Measurements from ENCODE around the gene SLC1A4. TPM values are rescaled to one million over a fixed set of nuclear protein-coding genes. Genes with fewer than 3 reads are reported as not detected.
A peak's percentile ranks its signal among the peaks of the same experiment; 100 is the strongest.

SLC1A4 gene
- total and polyA plus RNA-seq, 4 experiments from 2014 or later = 1.6 to 10.3 (median 5.1) TPM

DNA sequence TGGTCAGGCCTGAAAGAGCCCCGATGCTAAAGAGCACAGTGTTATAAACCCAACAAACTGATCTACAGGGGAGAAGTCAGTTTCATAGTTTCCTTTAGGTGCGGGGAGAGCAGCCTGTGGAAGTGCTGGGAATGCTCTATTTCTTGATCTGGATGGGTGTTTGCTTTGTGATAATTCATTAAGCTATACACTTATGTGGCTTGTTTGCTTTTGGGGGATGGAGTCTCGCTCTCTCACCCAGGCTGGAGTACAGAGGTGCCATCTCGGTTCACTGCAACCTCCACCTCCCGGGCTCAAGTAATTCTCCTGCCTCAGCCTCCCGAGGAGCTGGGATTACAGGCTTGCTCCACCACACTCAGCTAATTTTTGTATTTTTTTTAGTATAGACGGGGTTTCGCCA, 37.0 kb downstream of the SLC1A4 start:
- Mint-ChIP-seq H3K4me1 (peaks cover 8 to 9% (median 9%) of the 10 kb centered on the region in 4 donors), H3K36me3 (peaks cover 4 to 10% of the 10 kb centered on the region in 2 donors), H3K4me3 (no peak overlapping the region), H3K27ac (no peak overlapping the region), H3K27me3 (no peaks in the 10 kb centered on the region), H3K9me3 (no peaks in the 10 kb centered on the region)
- CTCF ChIA-PET (ENCODE audit: partially characterized antibody) = interaction anchor here (1.0 to 1.1 kb wide), 2 partner anchors 11 to 13 kb away, joined by 3 read pairs; no protein-coding TSS in a partner anchor
- Histone ChIP-seq H3K27ac (ENCODE audit: low read depth, low read length) (no peak overlapping the region), H3K36me3 (ENCODE audit: insufficient read depth, low read length) (no peaks in the 10 kb centered on the region), H3K4me3 (ENCODE audit: low read length in 2 of 2) (no peak overlapping the region), H3K4me1 (ENCODE audit: insufficient read depth, low read length) (peaks cover 8% of the 10 kb centered on the region), H3K27me3 (ENCODE audit: insufficient read depth, low read length) (no peaks in the 10 kb centered on the region), H3K9me3 (ENCODE audit: control insufficient read depth in 1 of 2, low read length in 2 of 2) (no peaks in the 10 kb centered on the region)
- intact Hi-C loops (cut with micrococcal nuclease) = no loop called here
- POLR2A ChIA-PET (ENCODE audit: partially characterized antibody) = no interaction called here
- DNase-seq = no peak

DNA sequence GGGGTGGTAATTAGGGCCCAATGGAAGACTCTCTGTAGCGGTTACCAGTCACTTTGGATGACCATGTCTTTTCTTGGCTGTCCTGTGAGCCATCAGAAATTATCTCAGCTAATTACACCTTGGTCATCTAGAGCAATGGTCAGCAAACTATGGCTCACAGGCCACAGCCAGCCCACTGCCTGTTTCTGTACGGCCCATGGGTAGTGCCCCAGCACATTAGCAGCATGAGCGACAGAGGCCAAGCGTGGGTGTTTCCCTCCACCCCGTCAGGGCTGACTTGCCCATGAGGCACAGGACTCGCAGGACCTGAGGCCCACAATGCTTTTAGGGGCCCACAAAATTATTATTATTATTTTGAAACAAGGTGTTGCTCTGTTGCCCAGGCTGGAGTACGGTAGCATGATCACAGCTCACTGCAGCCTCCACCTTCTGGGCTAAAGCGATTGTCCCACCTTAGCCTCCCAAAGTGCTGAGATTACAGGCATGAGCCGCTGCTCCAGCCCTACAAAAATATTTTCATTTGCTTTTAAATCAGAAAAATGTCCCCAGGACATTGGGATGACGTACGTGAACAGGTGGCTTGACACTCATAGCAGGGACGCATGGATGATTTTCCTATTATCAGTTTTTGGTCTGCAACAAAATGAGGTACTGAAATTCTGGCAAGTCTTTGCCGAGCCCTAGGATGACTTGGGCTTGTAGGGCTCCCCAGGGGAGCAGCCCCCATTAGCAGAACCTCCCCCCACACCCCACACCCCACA, 37.7 kb downstream of the SLC1A4 start:
- peaks cover 15% of the 10 kb centered on the region for H3K4me1 ChIP-seq (ENCODE audit: insufficient read depth, low read length)
- H3K36me3 ChIP-seq (ENCODE audit: insufficient read depth, low read length) = no peaks in the 10 kb centered on the region
- no peaks in the 10 kb centered on the region for H3K27me3 ChIP-seq (ENCODE audit: insufficient read depth, low read length)
- POLR2A ChIA-PET (ENCODE audit: partially characterized antibody) = no interaction called here
- no peaks in the 10 kb centered on the region for H3K27me3 Mint-ChIP-seq
- CTCF ChIA-PET (ENCODE audit: partially characterized antibody) = interaction anchor here (0.8 kb wide), 1 partner anchor 109 kb away, joined by 3 read pairs; no protein-coding TSS in a partner anchor
- no peak overlapping the region for H3K27ac Mint-ChIP-seq
- no peak overlapping the region for H3K27ac ChIP-seq (ENCODE audit: low read depth, low read length)
- no peak for DNase-seq
- H3K4me3 Mint-ChIP-seq = no peak overlapping the region
- intact Hi-C loops (cut with micrococcal nuclease) = no loop called here
- no peaks in the 10 kb centered on the region for H3K9me3 ChIP-seq (ENCODE audit: control insufficient read depth in 1 of 2, low read length in 2 of 2)
- H3K4me1 Mint-ChIP-seq = peaks cover 15 to 17% (median 16%) of the 10 kb centered on the region in 4 donors
- H3K9me3 Mint-ChIP-seq = no peaks in the 10 kb centered on the region
- H3K36me3 Mint-ChIP-seq = peaks cover 4 to 7% of the 10 kb centered on the region in 2 donors
- no peak overlapping the region for H3K4me3 ChIP-seq (ENCODE audit: low read length in 2 of 2)

DNA sequence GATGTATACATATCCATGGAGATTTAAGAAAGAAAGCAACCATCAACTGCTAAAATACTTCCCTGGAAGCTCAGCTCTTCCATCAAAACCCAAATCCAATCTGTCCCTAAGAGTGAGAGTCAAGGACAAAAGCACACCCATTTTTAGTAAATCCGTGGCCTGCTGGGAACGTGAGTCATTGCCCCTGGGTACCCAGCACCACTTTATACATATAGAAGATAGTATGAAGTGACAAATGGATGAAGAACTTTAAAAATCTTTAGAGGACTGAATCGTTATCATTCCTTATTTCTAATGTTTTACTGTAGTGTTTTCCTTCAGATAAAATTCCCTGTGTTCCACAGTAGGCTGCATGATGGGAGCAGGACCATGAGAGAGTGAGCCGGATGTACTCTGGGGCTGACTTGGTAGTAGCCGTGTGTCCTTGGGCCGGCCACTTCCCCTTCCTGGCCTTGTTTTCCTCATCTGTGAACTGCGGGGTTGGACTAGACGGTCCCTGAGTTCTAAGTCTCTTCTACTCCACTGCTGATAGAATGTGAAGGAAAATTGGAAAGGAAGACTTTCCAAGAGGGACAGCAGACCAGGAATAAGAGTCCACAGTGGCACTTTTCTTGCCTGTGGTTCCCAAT, 38.5 kb downstream of the SLC1A4 start:
- POLR2A ChIA-PET (ENCODE audit: partially characterized antibody) = no interaction called here
- no peak for DNase-seq
- Histone ChIP-seq H3K4me1 (ENCODE audit: insufficient read depth, low read length) (peaks cover 23% of the 10 kb centered on the region), H3K27ac (ENCODE audit: low read depth, low read length) (no peak overlapping the region), H3K27me3 (ENCODE audit: insufficient read depth, low read length) (no peaks in the 10 kb centered on the region), H3K9me3 (ENCODE audit: control insufficient read depth in 1 of 2, low read length in 2 of 2) (no peaks in the 10 kb centered on the region), H3K4me3 (ENCODE audit: low read length in 2 of 2) (no peak overlapping the region), H3K36me3 (ENCODE audit: insufficient read depth, low read length) (no peaks in the 10 kb centered on the region)
- no peak overlapping the region for H3K4me3 Mint-ChIP-seq
- intact Hi-C loops (cut with micrococcal nuclease) = no loop called here
- CTCF ChIA-PET (ENCODE audit: partially characterized antibody) = no interaction called here
- H3K27me3 Mint-ChIP-seq = no peaks in the 10 kb centered on the region
- H3K27ac Mint-ChIP-seq = peak overlapping the region in 2 of 7 donors; percentile 3 to 66
- H3K9me3 Mint-ChIP-seq = no peaks in the 10 kb centered on the region
- H3K4me1 Mint-ChIP-seq = peaks cover 23 to 25% (median 24%) of the 10 kb centered on the region in 4 donors
- peaks cover 3 to 4% of the 10 kb centered on the region in 2 donors for H3K36me3 Mint-ChIP-seq

DNA sequence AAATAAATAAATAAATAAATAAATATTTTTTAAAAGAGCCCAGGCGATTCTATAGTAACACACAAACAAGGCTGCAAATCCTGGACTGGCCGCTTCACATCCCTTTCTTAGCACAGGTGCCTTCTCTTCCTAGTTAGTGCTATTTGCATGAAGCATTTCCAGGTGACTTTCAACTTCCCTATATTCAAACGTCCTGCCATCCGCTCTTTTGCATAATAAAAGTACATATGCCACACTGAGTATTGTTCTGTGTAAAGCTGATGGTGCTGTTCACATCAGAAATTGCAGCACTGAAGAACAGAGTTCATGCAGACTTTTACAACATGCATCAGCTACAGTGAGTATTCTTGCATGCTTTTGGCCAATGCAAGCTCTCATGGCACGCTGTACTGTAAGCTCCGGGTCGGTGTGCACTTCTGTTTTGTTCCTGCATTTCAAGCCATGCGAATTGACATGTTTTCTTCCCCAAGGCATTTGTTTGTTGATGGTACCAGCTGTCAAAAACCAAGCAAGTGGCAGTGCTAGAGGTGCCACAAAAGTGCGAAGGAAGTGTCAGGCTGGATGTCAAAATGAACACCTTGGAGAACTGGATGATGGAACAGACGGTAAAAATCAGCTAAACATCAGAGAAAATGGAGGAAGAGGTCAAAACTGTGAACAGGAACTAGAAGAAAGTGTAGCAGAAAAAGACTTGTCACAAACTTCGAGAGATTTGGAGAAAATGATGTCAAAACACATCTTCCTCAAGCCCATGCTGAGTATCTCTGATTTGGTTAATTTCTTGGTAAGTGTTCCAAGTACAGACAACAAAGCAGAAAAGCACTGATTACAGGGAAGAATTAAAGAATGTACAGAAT, 41.5 kb downstream of the SLC1A4 start:
- Mint-ChIP-seq H3K4me3 (peak overlapping the region in 7 of 8 donors; percentile 39 to 75 (median 61)), H3K4me1 (peaks cover 23 to 26% (median 25%) of the 10 kb centered on the region in 4 donors), H3K27ac (peak overlapping the region; percentile 20 to 91 (median 67)), H3K9me3 (no peaks in the 10 kb centered on the region), H3K27me3 (no peaks in the 10 kb centered on the region), H3K36me3 (peaks cover 0 to 3% of the 10 kb centered on the region in 2 donors)
- H3K36me3 ChIP-seq (ENCODE audit: insufficient read depth, low read length) = no peaks in the 10 kb centered on the region
- peaks cover 30% of the 10 kb centered on the region for H3K4me1 ChIP-seq (ENCODE audit: insufficient read depth, low read length)
- CTCF ChIA-PET (ENCODE audit: partially characterized antibody) = interaction anchor here (1.2 to 6.9 kb wide), 6 partner anchors 9 to 423 kb away, joined by 4 to 62 read pairs (median 5); partner anchors contain the start of gene CEP68
- intact Hi-C loops (cut with micrococcal nuclease) = no loop called here
- no peak for DNase-seq
- no peaks in the 10 kb centered on the region for H3K27me3 ChIP-seq (ENCODE audit: insufficient read depth, low read length)
- POLR2A ChIA-PET (ENCODE audit: partially characterized antibody) = interaction anchor here (1.0 to 2.5 kb wide), 4 partner anchors 25 to 113 kb away, joined by 3 to 11 read pairs (median 9); partner anchors contain the start of genes CEP68 and SLC1A4
- no peaks in the 10 kb centered on the region for H3K9me3 ChIP-seq (ENCODE audit: control insufficient read depth in 1 of 2, low read length in 2 of 2)
- no peak overlapping the region for H3K27ac ChIP-seq (ENCODE audit: low read depth, low read length)
- H3K4me3 ChIP-seq (ENCODE audit: low read length in 2 of 2) = peak overlapping the region in 1 of 2 donors; percentile 13

DNA sequence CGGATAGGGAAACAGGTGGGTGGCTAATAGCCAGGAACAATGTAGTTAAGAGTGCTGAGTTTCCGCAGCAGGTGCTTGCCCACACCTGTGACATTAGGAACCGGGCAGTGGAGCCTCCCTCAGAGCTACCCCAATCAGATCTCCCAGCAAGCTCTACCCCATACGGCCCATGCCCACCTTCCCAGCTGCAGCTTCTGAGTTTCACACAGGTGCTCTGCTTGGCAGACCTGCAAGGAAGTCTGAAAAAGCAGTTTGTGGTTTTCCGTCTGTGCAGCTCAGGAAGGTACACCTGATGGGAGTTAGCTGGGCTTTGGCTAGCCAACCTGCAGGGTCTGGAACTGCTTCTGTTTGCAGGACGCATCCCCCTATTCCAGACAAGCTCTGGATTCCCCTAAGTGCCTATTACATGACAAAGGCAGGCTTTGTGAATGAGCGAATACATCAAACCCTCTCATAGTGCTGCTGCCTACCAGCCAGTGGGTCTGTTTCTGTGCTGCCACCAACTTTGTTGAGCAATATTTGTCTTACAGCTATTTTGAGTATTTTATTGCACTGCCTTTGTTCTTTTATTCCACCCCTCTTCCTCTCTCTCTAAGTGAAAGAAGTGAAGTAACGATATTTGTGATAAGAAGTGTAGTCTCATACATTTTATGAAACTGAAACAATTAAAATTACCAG, 42.3 kb downstream of the SLC1A4 start:
- H3K9me3 Mint-ChIP-seq = no peaks in the 10 kb centered on the region
- no peaks in the 10 kb centered on the region for H3K27me3 Mint-ChIP-seq
- Histone ChIP-seq H3K27me3 (ENCODE audit: insufficient read depth, low read length) (no peaks in the 10 kb centered on the region), H3K36me3 (ENCODE audit: insufficient read depth, low read length) (no peaks in the 10 kb centered on the region), H3K4me3 (ENCODE audit: low read length in 2 of 2) (peak overlapping the region in 1 of 2 donors; percentile 13), H3K9me3 (ENCODE audit: control insufficient read depth in 1 of 2, low read length in 2 of 2) (no peaks in the 10 kb centered on the region), H3K4me1 (ENCODE audit: insufficient read depth, low read length) (peaks cover 30% of the 10 kb centered on the region), H3K27ac (ENCODE audit: low read depth, low read length) (peak overlapping the region; percentile 49)
- ChIA-PET POLR2A (ENCODE audit: partially characterized antibody) (interaction anchor here (1.0 to 2.5 kb wide), 4 partner anchors 25 to 113 kb away, joined by 3 to 11 read pairs (median 9); partner anchors contain the start of genes CEP68 and SLC1A4), CTCF (ENCODE audit: partially characterized antibody) (interaction anchor here (1.2 to 6.9 kb wide), 6 partner anchors 9 to 424 kb away, joined by 4 to 62 read pairs (median 5); partner anchors contain the start of gene CEP68)
- peak overlapping the region; percentile 33 to 92 (median 73) for H3K27ac Mint-ChIP-seq
- H3K4me3 Mint-ChIP-seq = peak overlapping the region; percentile 39 to 75 (median 65)
- DNase-seq = peak in 1 of 5 donors; percentile 10
- peaks cover 23 to 26% (median 24%) of the 10 kb centered on the region in 4 donors for H3K4me1 Mint-ChIP-seq
- intact Hi-C loops (cut with micrococcal nuclease) = loop anchor here (2.0 kb wide), 2 partner anchors 43 to 115 kb away; partner anchors contain the start of gene SLC1A4
- no peaks in the 10 kb centered on the region for H3K36me3 Mint-ChIP-seq

Data from CD4-positive, alpha-beta memory T cell (primary cell).